ENCODE results near the gene TACC3. TPM values are rescaled to one million over a fixed set of nuclear protein-coding genes. Genes with fewer than 3 reads are reported as not detected.
A peak's percentile ranks its signal among the peaks of the same experiment; 100 is the strongest.

TACC3 gene
- total RNA-seq, 1 donor from 2014 or later: 3.4 TPM

DNA sequence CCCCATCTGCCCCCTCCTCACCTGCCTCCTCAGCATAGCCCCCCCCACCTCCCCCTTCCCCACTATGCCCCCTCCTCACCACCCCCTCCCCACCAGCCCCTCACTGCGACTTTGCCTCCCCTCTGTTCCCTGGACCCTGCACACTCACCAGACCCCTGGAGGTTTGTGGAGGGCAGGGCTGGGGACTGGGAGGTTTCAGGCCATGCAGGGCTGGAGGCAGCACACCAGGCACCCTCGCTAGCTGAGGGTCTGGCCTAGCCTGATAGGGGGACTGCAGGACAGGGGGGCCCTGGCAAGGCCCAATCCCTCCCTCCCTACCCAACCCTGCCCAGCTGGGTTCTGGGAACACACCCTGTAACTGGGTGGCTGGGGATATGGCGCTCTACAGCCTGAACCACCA, 28.0 kb downstream of the TACC3 start:
- DNase-seq (ENCODE audit: low read depth) (no peak), FAIRE-seq (no peak)
- no peaks in the 10 kb centered on the region for H3K27me3 ChIP-seq (ENCODE audit: control insufficient read depth, insufficient read depth, low read length)
- TF ChIP-seq, protein P1, sequence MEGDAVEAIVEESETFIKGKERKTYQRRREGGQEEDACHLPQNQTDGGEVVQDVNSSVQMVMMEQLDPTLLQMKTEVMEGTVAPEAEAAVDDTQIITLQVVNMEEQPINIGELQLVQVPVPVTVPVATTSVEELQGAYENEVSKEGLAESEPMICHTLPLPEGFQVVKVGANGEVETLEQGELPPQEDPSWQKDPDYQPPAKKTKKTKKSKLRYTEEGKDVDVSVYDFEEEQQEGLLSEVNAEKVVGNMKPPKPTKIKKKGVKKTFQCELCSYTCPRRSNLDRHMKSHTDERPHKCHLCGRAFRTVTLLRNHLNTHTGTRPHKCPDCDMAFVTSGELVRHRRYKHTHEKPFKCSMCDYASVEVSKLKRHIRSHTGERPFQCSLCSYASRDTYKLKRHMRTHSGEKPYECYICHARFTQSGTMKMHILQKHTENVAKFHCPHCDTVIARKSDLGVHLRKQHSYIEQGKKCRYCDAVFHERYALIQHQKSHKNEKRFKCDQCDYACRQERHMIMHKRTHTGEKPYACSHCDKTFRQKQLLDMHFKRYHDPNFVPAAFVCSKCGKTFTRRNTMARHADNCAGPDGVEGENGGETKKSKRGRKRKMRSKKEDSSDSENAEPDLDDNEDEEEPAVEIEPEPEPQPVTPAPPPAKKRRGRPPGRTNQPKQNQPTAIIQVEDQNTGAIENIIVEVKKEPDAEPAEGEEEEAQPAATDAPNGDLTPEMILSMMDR (IDR thresholded peaks at IDR 0.05; ENCODE audit: insufficient read depth, low read length, severe bottlenecking): no peak
- H3K36me3 ChIP-seq (ENCODE audit: control insufficient read depth, insufficient read depth, low read length): no peaks in the 10 kb centered on the region
- H3K4me3 ChIP-seq (ENCODE audit: low read depth, low read length): no peak overlapping the region

DNA sequence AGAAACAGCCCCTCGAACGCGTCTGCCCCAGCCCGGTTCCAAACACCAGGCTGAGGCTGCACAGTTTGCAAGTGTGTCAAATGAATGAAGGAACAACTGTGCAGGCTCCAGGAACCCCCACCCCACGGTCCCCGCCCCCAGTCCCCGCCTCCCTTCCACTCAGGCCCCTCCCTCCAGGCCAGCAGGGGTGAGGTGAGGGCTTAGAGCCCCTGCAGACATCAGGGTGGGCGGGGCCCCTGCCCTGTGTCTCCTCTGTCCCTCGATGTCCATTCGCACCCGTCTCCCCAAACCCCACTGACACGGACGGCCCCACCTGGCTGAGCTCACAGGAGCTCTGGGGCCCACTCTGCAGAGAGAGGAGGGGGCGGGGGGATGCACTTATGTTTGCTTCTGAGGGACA, 28.5 kb downstream of the TACC3 start:
- TF ChIP-seq, protein P1 (IDR thresholded peaks at IDR 0.05; ENCODE audit: insufficient read depth, low read length, severe bottlenecking): no peak
- no peaks in the 10 kb centered on the region for H3K27me3 ChIP-seq (ENCODE audit: control insufficient read depth, insufficient read depth, low read length)
- FAIRE-seq: no peak

DNA sequence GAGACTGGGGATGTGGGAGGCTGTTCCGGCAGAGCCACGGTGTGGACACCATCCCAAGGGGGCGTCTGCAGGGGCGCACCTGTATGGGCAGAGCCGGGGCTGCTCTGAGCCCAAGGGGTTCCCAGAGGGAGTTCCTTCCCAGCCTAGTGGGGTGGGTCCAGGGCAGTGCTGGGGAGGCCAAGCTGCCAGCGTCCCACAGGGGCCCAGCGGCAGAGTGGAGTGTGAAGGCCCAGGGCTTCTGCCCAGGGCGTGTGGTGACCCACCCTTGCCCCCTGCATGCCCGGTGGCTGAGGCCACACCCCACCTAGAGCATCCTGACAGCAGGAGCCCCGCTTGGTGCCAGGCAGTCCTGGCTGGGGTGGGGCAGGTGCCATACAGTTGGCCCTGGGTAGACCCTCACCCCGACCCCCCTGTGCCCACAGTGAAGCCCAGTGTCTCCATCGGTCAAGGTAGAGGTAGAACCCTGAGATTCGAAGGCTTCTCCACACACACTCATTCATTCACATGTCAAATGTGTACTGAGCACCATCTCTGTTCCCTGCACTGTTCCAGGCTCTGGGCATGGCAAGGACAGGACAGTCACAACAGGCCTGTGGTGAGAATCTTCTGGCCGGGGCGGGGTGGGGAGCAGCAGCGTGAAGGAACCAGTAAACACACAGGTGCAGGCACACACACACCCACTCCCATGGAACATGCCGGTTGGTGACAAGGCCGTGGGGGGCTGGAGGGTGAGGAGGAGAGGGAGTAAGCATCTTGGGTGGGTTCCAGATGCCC, 29.2 kb downstream of the TACC3 start:
- TF ChIP-seq, protein P1 (IDR thresholded peaks at IDR 0.05; ENCODE audit: insufficient read depth, low read length, severe bottlenecking): no peak
- no peak for DNase-seq (ENCODE audit: low read depth)
- no peak overlapping the region for H3K4me3 ChIP-seq (ENCODE audit: low read depth, low read length)
- no peak for FAIRE-seq
- no peaks in the 10 kb centered on the region for H3K36me3 ChIP-seq (ENCODE audit: control insufficient read depth, insufficient read depth, low read length)
- H3K27me3 ChIP-seq (ENCODE audit: control insufficient read depth, insufficient read depth, low read length): no peaks in the 10 kb centered on the region

More for the DNA sequence above, 28.5 kb downstream of the TACC3 start:
- no peak for DNase-seq (ENCODE audit: low read depth)
- Histone ChIP-seq H3K36me3 (ENCODE audit: control insufficient read depth, insufficient read depth, low read length) (no peaks in the 10 kb centered on the region), H3K4me3 (ENCODE audit: low read depth, low read length) (no peak overlapping the region)

DNA sequence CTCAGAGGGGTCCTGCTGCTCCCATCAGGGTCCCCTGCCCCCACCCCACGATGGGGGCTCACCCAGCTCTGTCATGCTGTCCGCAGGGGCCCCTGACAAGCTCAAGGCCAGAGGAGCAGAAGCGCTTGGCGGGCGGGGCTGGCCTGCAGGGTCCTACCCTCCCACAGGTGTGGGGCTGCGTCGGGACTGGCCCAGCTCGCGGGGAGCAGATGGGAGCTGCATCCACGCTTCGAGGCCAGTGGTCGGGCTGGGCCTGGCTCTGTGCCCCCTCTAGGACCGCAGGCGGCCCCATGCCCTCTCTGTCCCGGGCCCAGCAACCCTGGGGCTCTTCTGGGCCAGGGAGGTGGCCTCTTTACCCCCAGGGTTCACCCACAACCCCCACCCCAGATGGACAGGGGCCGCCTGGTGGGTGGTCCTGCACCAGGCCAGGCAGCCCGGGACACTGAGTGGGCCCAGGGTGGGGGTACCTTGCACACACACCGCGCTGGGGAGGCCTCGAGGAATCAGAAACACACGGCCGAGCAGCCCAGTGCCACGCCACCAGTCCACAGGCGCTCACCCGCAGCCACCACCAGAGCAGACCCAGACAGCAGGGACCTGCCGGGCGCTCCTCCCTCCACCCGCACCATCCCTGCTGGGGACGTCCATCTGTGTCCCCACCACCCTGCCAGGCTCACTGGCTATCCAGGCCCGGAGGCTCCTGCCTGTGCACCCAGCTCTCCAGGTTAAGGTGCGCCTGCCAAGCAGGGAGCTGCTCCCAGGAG, 30.0 kb downstream of the TACC3 start:
- H3K4me3 ChIP-seq (ENCODE audit: low read depth, low read length): no peak overlapping the region
- FAIRE-seq (no peak), DNase-seq (ENCODE audit: low read depth) (no peak)
- no peaks in the 10 kb centered on the region for H3K27me3 ChIP-seq (ENCODE audit: control insufficient read depth, insufficient read depth, low read length)
- TF ChIP-seq, protein P1 (IDR thresholded peaks at IDR 0.05; ENCODE audit: insufficient read depth, low read length, severe bottlenecking): no peak
- H3K36me3 ChIP-seq (ENCODE audit: control insufficient read depth, insufficient read depth, low read length): no peaks in the 10 kb centered on the region

DNA sequence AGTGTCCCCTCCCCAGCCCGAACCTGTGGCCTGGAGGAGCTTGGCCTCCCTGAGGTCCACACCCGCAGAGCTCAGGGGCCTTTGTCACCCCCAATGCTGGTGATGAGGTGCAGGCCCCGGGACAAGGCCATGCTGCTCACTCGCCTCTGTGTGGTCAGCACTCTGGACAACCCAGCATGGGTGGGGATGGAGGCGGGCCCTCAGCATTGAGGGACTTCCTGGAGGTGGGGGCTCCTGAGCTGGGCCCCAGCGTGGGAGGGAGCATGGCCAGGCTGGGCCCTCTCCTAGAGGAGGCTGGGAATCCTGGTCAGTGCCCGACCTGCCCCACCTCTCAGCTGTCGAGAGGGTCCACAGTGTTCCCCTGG, 30.6 kb downstream of the TACC3 start:
- Histone ChIP-seq H3K27me3 (ENCODE audit: control insufficient read depth, insufficient read depth, low read length) (no peaks in the 10 kb centered on the region), H3K36me3 (ENCODE audit: control insufficient read depth, insufficient read depth, low read length) (no peaks in the 10 kb centered on the region), H3K4me3 (ENCODE audit: low read depth, low read length) (peak overlapping the region; percentile 10)
- TF ChIP-seq, protein P1 (IDR thresholded peaks at IDR 0.05; ENCODE audit: insufficient read depth, low read length, severe bottlenecking): no peak
- DNase-seq (ENCODE audit: low read depth) (no peak), FAIRE-seq (no peak)

All from bronchial epithelial cell (primary cell).